ENCODE data around the gene LPIN2.

DNA sequence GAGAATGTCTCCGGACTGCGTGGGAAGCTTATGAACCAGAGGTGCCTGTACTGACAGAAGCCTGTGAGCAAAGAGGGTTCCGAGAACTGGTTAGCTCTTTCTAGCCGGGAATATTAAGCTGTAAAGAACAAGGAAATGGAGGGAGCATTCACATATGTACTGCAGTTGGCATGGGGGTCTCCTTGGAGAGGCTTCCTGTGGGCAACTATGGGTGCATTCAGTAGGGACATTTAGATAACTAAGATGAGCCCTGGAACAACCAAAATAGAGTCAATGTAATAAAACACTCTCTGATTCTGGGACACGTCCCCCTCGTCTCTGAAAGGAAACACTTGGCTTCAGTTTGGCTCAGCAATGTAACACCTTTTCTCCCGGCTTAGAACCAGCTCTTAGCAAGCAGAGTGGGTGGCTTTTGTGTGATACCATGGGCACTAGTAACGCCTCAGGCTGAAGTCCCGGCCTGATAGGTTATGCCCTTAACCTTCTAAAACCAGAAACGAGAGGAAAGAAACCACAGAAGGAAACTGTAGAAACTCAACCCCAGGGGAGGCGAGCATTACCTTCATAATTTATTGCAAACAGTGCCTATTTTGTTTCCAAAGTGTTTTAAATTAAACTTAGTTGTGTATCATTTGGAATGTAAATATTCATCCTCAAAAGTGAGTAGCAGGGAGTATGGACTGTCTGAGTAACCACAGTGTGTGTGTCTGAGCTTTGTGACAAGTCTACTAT is 48.8 kb upstream of the LPIN2 start:
- TF ChIP-seq, protein P1, sequence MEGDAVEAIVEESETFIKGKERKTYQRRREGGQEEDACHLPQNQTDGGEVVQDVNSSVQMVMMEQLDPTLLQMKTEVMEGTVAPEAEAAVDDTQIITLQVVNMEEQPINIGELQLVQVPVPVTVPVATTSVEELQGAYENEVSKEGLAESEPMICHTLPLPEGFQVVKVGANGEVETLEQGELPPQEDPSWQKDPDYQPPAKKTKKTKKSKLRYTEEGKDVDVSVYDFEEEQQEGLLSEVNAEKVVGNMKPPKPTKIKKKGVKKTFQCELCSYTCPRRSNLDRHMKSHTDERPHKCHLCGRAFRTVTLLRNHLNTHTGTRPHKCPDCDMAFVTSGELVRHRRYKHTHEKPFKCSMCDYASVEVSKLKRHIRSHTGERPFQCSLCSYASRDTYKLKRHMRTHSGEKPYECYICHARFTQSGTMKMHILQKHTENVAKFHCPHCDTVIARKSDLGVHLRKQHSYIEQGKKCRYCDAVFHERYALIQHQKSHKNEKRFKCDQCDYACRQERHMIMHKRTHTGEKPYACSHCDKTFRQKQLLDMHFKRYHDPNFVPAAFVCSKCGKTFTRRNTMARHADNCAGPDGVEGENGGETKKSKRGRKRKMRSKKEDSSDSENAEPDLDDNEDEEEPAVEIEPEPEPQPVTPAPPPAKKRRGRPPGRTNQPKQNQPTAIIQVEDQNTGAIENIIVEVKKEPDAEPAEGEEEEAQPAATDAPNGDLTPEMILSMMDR (IDR thresholded peaks at IDR 0.05): no peak
- no peak for TF ChIP-seq POLR2A (IDR thresholded peaks at IDR 0.05)

All from testis (tissue), 2 donors.